Measurements from ENCODE around the gene TCFL5.
A peak's percentile ranks its signal among the peaks of the same experiment; 100 is the strongest.

TCFL5 gene

GRCh38 chr20:62816031-62816883 is 45.4 kb downstream of the TCFL5 start:
- DNase-seq (ENCODE audit: extremely low spot score, insufficient read length, low read depth): no peak
- no peak for FAIRE-seq

- DNase-seq (ENCODE audit: extremely low spot score, insufficient read length, low read depth) (no peak), FAIRE-seq (no peak)
These were observed 46.3 kb downstream of the TCFL5 start for GRCh38 chr20:62815066-62815991.

GRCh38 chr20:62814709-62815065 is 46.9 kb downstream of the TCFL5 start:
- DNase-seq (ENCODE audit: extremely low spot score, insufficient read length, low read depth): no peak
- no peak for FAIRE-seq

DNA sequence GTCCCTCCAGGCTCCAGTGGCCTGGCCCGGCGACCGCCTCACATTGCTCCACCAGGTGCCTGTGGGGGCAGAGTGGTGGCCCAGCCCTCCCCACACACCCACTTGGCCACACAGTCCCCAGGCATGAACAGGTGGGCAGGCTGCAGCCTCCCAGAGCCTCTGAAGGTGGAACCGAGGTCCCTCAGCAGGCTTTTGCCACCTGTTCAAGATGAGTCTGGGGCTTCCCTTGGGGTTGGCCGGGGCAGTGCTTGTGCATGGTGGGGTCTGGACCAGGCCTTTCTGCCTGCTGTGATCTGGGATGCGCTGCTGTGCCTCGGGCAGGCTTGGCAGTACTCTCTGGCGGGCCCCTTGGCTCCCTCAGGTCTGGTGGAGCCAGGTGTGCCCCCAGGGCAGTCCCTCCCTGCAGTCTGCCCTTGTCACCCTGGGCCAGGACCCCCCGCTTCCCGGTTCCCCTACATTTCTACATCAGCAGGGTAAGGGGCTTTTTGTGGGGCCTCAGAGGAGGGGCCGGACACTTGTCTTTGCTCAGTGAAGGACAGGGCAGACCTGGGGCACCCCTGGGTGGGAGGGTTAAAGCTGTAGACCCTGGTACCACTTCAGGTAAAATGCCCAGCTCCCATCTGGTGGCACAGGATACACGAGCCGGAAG is 47.4 kb downstream of the TCFL5 start:
- FAIRE-seq (no peak), DNase-seq (ENCODE audit: extremely low spot score, insufficient read length, low read depth) (no peak)

- FAIRE-seq (no peak), DNase-seq (ENCODE audit: extremely low spot score, insufficient read length, low read depth) (no peak)
These were observed 48.0 kb downstream of the TCFL5 start for GRCh38 chr20:62813588-62813987.

DNA sequence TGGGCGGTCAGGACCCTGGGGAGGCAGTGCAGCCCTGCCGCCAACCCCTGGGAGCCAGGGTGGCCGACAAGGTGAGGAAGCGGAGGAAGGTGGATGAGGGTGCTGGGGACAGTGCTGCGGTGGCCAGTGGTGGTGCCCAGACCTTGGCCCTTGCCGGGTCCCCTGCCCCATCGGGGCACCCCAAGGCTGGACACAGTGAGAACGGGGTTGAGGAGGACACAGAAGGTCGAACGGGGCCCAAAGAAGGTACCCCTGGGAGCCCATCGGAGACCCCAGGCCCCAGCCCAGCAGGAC is 48.8 kb downstream of the TCFL5 start:
- DNase-seq (ENCODE audit: extremely low spot score, insufficient read length, low read depth) (no peak), FAIRE-seq (no peak)

DNA sequence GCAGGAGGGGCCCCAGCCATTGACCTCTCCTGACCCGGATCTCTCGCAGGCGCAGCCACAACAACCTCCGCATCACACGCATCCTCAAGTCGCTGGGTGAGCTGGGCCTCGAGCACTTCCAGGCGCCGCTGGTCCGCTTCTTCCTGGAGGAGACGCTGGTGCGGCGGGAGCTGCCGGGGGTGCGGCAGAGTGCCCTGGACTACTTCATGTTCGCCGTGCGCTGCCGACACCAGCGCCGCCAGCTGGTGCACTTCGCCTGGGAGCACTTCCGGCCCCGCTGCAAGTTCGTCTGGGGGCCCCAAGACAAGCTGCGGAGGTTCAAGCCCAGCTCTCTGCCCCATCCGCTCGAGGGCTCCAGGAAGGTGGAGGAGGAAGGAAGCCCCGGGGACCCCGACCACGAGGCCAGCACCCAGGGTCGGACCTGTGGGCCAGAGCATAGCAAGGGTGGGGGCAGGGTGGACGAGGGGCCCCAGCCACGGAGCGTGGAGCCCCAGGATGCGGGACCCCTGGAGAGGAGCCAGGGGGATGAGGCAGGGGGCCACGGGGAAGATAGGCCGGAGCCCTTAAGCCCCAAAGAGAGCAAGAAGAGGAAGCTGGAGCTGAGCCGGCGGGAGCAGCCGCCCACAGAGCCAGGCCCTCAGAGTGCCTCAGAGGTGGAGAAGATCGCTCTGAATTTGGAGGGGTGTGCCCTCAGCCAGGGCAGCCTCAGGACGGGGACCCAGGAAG is 49.3 kb downstream of the TCFL5 start:
- DNase-seq (ENCODE audit: extremely low spot score, insufficient read length, low read depth) (no peak), FAIRE-seq (no peak)

DNA sequence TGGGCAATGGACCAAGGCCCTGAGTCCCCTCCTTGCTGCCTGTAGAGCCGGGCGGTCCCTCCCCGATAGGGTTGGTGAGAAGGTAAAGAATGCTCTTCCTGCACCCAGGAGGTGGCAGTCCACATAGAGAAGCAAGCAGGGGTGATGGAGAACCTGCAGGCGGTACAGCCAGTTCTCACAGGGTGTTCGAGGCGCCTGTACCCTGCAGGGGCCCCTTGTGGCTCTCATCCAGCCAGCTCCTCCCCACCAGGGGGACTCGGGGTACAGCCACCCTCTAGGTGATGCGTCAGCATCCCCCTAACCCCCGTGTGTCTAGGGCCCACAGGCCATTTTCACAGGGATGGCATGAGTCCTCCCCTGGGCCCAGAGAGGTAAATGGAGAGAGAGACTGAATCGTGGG is 49.9 kb downstream of the TCFL5 start:
- no peak for FAIRE-seq
- no peak for DNase-seq (ENCODE audit: extremely low spot score, insufficient read length, low read depth)

DNA sequence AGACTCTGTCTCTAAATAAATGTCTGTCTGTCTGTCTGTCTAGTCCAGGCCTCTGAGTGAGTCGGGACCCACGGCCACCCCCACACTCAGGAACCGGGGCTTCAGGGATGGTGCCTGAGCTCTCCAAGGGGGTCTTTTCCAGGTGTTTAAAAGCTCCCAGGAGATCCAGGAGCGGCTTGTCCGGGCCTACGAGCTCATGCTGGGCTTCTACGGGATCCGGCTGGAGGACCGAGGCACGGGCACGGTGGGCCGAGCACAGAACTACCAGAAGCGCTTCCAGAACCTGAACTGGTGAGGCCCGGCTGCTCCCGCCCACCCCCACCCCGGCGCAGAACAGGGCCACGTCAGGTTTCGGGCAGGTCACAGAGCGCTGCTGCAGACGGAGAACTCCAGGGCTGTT is 50.3 kb downstream of the TCFL5 start:
- FAIRE-seq (no peak), DNase-seq (ENCODE audit: extremely low spot score, insufficient read length, low read depth) (no peak)

GRCh38 chr20:62809530-62810428 is 51.8 kb downstream of the TCFL5 start:
- no peak for FAIRE-seq

GRCh38 chr20:62808211-62808865 is 53.3 kb downstream of the TCFL5 start:
- DNase-seq (ENCODE audit: extremely low spot score, insufficient read length, low read depth) (peak; percentile 63), FAIRE-seq (peak; percentile 62)

More at GRCh38 chr20:62809530-62810428, 51.8 kb downstream of the TCFL5 start:
- DNase-seq (ENCODE audit: extremely low spot score, insufficient read length, low read depth): no peak

DNA sequence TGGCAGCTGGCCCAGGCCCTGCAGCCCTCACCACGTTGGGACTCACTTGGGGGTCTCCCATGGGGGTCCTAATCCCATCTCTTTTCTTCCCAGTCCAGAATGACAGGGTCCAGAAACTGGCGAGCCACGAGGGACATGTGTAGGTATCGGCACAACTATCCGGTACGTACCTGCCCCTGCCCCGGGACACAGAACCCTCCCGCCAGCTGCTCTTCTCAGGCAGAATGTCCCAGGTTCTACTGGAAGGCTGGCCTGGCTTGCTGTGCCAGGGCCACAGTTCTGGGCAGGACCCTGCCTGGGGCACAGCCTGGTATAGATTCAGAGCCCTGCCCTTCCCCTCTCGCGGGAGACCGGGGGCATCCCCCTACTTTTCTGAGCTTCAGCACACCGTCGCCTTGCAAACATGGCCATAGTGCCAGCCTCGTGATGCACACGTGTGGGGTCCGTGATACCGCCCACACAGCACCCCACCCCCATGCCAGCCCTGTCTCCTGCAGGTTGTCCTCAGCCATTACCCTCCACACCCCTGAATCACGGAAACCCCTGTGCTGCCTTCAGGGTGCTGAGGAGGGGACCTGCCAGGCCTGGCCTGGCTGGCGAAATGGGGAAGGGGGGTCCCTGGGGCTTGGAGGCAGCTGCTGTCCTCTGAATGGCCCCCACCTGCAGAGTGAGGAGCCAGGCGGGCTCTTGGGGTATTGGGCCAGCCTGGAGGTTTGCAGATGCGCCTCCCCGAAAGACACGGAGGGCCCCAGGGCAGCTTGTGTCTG is 54.0 kb downstream of the TCFL5 start:
- FAIRE-seq (no peak), DNase-seq (ENCODE audit: extremely low spot score, insufficient read length, low read depth) (no peak)

- FAIRE-seq: no peak
These were observed 55.1 kb downstream of the TCFL5 start for GRCh38 chr20:62806383-62807050.

DNA sequence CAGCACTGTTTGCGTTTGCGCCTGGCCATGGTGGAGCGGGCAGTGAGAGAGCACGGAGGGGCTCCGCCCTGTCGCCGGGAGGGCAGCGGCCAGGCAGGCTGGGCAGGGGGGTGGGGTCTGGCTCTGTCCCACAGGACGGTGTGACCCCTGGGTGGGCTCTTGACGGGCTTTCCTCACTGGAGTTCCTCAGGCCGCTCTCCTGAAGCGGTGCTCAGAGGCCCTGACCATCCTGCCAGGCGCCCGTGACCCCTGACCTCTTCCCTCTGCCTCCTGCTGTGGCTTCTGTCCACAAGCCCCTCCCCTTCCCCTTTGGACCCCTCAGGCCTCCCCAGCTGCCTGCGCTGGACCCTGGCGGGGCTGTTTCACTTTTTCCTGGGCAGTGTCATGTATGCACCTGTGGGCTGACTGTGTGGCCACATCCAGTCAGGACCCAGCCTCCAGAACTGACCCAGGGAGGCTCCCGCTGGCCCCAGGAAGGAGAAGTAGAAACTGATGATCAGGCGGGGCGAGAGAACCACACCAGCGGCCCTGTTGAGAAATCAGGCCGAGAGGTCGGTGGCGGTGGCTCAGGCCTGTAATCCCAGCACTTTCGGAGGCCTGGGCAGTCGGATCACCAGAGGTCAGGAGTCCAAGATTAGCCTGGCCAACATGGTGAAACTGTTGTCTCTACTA is 55.8 kb downstream of the TCFL5 start:
- no peak for FAIRE-seq
- no peak for DNase-seq (ENCODE audit: extremely low spot score, insufficient read length, low read depth)

More at GRCh38 chr20:62806383-62807050, 55.1 kb downstream of the TCFL5 start:
- DNase-seq (ENCODE audit: extremely low spot score, insufficient read length, low read depth): no peak

DNA sequence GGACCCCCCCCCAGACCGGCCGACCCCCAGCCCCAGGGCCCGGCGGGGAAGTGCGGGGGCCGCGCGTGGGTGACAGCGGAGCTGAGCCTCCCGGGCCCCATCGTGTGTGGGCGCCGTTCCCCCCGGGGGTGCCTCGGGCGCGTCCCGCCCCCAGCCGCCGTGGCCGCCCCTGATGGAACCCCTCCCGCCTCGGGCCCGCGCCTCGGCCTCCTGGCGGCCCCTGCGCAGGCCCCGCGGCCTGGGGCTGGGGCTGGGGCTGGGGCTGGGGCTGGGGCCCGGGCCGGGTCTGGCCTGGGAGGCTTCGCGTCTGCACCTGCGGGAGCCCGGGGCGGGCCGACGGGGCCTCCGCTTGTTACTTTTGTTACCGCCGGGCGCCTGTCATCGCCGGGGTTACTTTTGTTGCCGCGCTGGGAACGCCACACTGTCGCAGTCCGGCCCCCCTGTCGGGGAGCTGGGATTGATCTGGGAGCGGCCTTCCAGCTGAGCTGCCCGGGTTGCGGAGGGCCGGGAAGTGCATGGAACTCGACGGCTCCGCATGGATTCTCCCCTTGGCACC is 56.4 kb downstream of the TCFL5 start:
- DNase-seq (ENCODE audit: extremely low spot score, insufficient read length, low read depth) (no peak), FAIRE-seq (no peak)

DNA sequence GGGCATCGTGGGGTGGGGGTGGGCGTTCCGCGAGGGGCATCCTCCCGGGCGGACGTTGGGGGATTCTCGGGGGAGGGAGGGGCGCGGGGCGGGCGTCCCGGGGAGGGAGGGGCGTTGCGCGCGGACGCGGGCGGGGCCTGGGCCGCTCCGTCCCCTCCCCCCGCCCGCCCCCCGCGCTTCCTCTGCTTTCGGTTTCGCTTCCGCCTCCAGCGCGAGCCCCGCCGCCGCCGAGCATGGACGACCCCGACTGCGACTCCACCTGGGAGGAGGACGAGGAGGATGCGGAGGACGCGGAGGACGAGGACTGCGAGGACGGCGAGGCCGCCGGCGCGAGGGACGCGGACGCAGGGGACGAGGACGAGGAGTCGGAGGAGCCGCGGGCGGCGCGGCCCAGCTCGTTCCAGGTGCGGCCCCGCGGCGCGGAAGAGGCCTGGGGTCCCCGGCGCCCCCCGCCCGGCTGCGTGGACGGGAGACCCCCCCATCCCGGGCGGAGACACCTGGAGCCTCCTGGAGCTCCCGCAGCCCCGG is 56.9 kb downstream of the TCFL5 start, which contains the start of gene OGFR:
Gene OGFR, plus strand, starts transcription at position 209 of the 528 bp plus-strand sequence. Its CDS starts 25 bp downstream, at position 234.
- peak; percentile 78 for DNase-seq (ENCODE audit: extremely low spot score, insufficient read length, low read depth)
- no peak for FAIRE-seq
